ENCODE measurements around the gene TSHR. TPM values are rescaled to one million over a fixed set of nuclear protein-coding genes. Genes with fewer than 3 reads are reported as not detected.
"Not testable (repeated sequence)": the region's sequence is repeated elsewhere in the genome, so short reads cannot be mapped to it uniquely, and the experiment has no call there.

The TSHR gene
- total RNA-seq, result under 1 TPM in 2 of 4 donors, not detected in 2; 0.62 to 0.73 TPM

DNA sequence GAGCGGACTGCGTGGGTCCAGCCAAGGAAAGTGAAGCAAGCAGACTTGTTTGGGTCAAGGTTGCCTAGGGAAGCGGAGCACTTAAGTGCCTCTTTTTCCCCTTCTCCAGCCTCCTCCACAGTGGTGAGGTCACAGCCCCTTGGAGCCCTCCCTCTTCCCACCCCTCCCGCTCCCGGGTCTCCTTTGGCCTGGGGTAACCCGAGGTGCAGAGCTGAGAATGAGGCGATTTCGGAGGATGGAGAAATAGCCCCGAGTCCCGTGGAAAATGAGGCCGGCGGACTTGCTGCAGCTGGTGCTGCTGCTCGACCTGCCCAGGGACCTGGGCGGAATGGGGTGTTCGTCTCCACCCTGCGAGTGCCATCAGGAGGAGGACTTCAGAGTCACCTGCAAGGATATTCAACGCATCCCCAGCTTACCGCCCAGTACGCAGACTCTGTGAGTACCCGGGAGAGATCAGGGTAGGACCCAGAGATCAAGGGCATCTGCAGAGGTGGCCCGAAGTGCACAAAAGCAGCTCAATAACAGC, at the start of gene TSHR:
TSS of gene TSHR (plus strand) at position 206 of the 526 bp plus-strand sequence. CDS start at position 266, 60 bp downstream.
- Histone ChIP-seq H3K27ac (peak within 1 kb of the TSS in 1 of 2 donors; percentile 37), H3K4me3 (peak within 1 kb of the TSS; percentile 43 to 54), H3K9me3 (no peaks in the 10 kb centered on the region), H3K4me1 (no peaks in the 10 kb centered on the region), H3K27me3 (no peaks in the 10 kb centered on the region), H3K36me3 (no peaks in the 10 kb centered on the region)
- TF ChIP-seq POLR2A (IDR thresholded peaks at IDR 0.05) (no peak), CTCF (IDR thresholded peaks at IDR 0.05) (no peak)
- peak in 1 of 2 donors; percentile 18 for DNase-seq
- intact Hi-C loops (cut with DNase I; ENCODE audit: low total_unique reads), result no loop called here

- H3K27me3 ChIP-seq, result no peaks in the 10 kb centered on the region
- intact Hi-C loops (cut with DNase I; ENCODE audit: low total_unique reads), result no loop called here
- H3K4me1 ChIP-seq, result no peaks in the 10 kb centered on the region
- no peak overlapping the region for H3K4me3 ChIP-seq
- H3K27ac ChIP-seq, result no peak overlapping the region
- H3K9me3 ChIP-seq, result no peaks in the 10 kb centered on the region
- TF ChIP-seq POLR2A (IDR thresholded peaks at IDR 0.05) (no peak), CTCF (IDR thresholded peaks at IDR 0.05) (no peak)
- no peaks in the 10 kb centered on the region for H3K36me3 ChIP-seq
- no peak for DNase-seq
Observed at GRCh38 chr14:80906336-80906735, 49.1 kb upstream of the TSHR start.

DNA sequence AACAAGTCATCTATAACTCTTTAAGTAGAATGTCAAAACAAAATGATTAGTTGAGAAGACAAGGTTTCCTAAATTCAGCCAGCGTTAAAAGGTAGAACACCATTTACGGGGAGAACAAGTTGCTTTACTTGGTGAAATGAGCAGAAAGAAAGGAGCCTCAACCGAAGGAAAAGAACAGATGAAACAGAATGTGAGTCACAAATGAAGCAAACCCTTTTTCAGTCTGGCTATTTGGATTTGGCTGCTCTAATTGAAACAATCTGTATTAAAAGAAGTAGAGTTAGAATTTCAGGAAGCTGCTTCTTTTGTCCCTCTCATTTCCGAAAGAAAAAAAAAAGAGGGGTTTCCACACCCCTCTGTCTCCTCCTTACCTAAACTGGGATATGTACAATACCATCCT, 48.5 kb upstream of the TSHR start:
- H3K27me3 ChIP-seq, result no peaks in the 10 kb centered on the region
- no peak overlapping the region for H3K4me3 ChIP-seq
- no peaks in the 10 kb centered on the region for H3K36me3 ChIP-seq
- H3K27ac ChIP-seq, result no peak overlapping the region
- H3K4me1 ChIP-seq, result no peaks in the 10 kb centered on the region
- intact Hi-C loops (cut with DNase I; ENCODE audit: low total_unique reads), result no loop called here
- DNase-seq, result no peak
- H3K9me3 ChIP-seq, result no peaks in the 10 kb centered on the region
- TF ChIP-seq CTCF (IDR thresholded peaks at IDR 0.05), result no peak
- no peak for TF ChIP-seq POLR2A (IDR thresholded peaks at IDR 0.05)

- H3K4me3 ChIP-seq; H3K9me3 ChIP-seq; H3K27me3 ChIP-seq; H3K36me3 ChIP-seq; H3K4me1 ChIP-seq; intact Hi-C loops (cut with DNase I; ENCODE audit: low total_unique reads); DNase-seq; H3K27ac ChIP-seq: not testable (repeated sequence)
Observed at GRCh38 chr14:80912013-80912412, 43.4 kb upstream of the TSHR start.

- no peaks in the 10 kb centered on the region for H3K9me3 ChIP-seq
- intact Hi-C loops (cut with DNase I; ENCODE audit: low total_unique reads), result no loop called here
- H3K27me3 ChIP-seq, result no peaks in the 10 kb centered on the region
- H3K4me3 ChIP-seq, result no peak overlapping the region
- no peaks in the 10 kb centered on the region for H3K36me3 ChIP-seq
- no peak overlapping the region for H3K27ac ChIP-seq
- no peak for TF ChIP-seq POLR2A (IDR thresholded peaks at IDR 0.05)
- TF ChIP-seq CTCF (IDR thresholded peaks at IDR 0.05), result no peak
- no peaks in the 10 kb centered on the region for H3K4me1 ChIP-seq
- no peak for DNase-seq
Observed at GRCh38 chr14:80919622-80920021, 35.8 kb upstream of the TSHR start.

- intact Hi-C loops (cut with DNase I; ENCODE audit: low total_unique reads), result no loop called here
- H3K27me3 ChIP-seq, result no peaks in the 10 kb centered on the region
- no peak for TF ChIP-seq CTCF (IDR thresholded peaks at IDR 0.05)
- TF ChIP-seq POLR2A (IDR thresholded peaks at IDR 0.05), result no peak
- H3K27ac ChIP-seq, result no peak overlapping the region
- no peaks in the 10 kb centered on the region for H3K36me3 ChIP-seq
- no peaks in the 10 kb centered on the region for H3K4me1 ChIP-seq
- no peak for DNase-seq
- H3K4me3 ChIP-seq, result no peak overlapping the region
- no peaks in the 10 kb centered on the region for H3K9me3 ChIP-seq
Observed at GRCh38 chr14:80923368-80923767, 32.1 kb upstream of the TSHR start.
